Activated B cell treated with CpG ODN at 0.5 μM for 24 hours (primary cell): ENCODE results near the gene KCNK5. TPM values are rescaled to one million over a fixed set of nuclear protein-coding genes. Genes with fewer than 3 reads are reported as not detected.

Experiments used
- ATAC-seq: fragments of 200-7000 bp; cut with Tn5 transposase; one replicate; pipeline ENCODE4 v1.10.0; 2021; ENCODE audit warnings: low read depth, mild to moderate bottlenecking, moderate library complexity
- CTCF ChIA-PET: fragments of 350-600 bp; sonication (Branson Sonifier 250); formaldehyde crosslinking; loops from one replicate; lab custom pipeline; 2021; ENCODE audit warnings: antibody characterized with exemption; lab: Charles Lee
- POLR2A ChIA-PET: fragments of 350-600 bp; sonication (Branson Sonifier 250); formaldehyde crosslinking; loops from one replicate; lab custom pipeline; 2021; ENCODE audit warnings: antibody characterized with exemption; lab: Charles Lee
- DNase-seq: peaks from one replicate; pipeline ENCODE4 v3.0.0; 2022
- H3K27ac Mint-ChIP-seq: one replicate; pipeline ENCODE4 v1.8.0; 2020; ENCODE audit warnings: mixed read lengths
- H3K27me3 Mint-ChIP-seq: one replicate; pipeline ENCODE4 v1.8.0; 2021; ENCODE audit warnings: mixed read lengths
- H3K36me3 Mint-ChIP-seq: one replicate; pipeline ENCODE4 v1.8.0; 2021; ENCODE audit warnings: low read depth, mixed read lengths
- H3K4me1 Mint-ChIP-seq: one replicate; pipeline ENCODE4 v1.8.0; 2021; ENCODE audit warnings: mixed read lengths
- H3K4me3 Mint-ChIP-seq: one replicate; pipeline ENCODE4 v1.8.0; 2020; ENCODE audit warnings: mild to moderate bottlenecking, mixed read lengths
- H3K9me3 Mint-ChIP-seq: one replicate; pipeline ENCODE4 v1.8.0; 2020; ENCODE audit warnings: mixed read lengths
- CTCF ChIP-seq: fragments of 200-600 bp; IDR thresholded peaks from one replicate; pipeline ENCODE4 v1.8.0; 2022; ENCODE audit warnings: antibody characterized with exemption, mild to moderate bottlenecking
- intact Hi-C: fragments of 100-400 bp; cut with micrococcal nuclease; formaldehyde crosslinking; loops from one replicate; pipeline ENCODE4 v1.15.1; 2024
- total RNA-seq: library from RNA; stranded (reverse); gene quantifications from 2 replicates; pipeline ENCODE4 v1.2.3, GENCODE V29; 2022

Gene KCNK5
- total RNA-seq, 1 donor from 2014 or later = not detected

- CTCF ChIA-PET = no interaction called here
- intact Hi-C loops = no loop called here
- no peak overlapping the region for H3K4me3 Mint-ChIP-seq
- ATAC-seq (no peak), DNase-seq (no peak)
- H3K9me3 Mint-ChIP-seq = peaks cover 8% of the 10 kb centered on the region
- no peak overlapping the region for H3K27ac Mint-ChIP-seq
- H3K27me3 Mint-ChIP-seq = peaks cover 42% of the 10 kb centered on the region
- POLR2A ChIA-PET = no interaction called here
- no peaks in the 10 kb centered on the region for H3K36me3 Mint-ChIP-seq
- no peak for TF ChIP-seq CTCF
- H3K4me1 Mint-ChIP-seq = no peaks in the 10 kb centered on the region
Observed at GRCh38 chr6:39143238-39143930, 85.9 kb downstream of the KCNK5 start.

DNA sequence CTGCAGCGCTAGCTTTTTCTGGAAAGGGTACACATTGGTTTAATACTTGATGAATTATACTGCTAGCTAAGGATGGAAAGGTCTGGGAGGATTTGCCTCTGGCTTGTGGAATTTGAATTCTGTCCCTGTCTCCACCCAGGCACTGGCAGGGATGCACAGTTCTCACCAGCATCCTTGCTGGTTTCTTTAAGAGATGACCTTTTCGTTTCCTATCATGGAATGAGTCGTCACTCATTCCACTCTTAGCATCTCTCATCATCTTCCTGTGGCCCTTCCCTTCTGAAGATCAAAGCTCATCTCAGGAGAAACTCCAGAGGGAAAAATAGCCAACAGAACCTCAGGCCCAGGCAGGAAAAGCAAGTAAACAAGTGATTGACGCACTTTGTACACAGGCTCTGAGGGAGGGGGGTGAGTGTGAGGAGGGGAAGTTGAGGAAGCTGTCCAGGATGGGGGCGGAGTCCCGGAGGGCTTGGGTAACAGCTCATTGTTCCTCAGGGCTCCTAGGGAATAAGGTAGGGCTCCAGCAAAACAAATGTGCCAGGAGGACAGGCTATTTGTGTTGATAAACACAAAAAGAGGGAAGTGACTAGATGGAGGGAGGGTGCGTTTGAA is 88.6 kb downstream of the KCNK5 start:
- CTCF ChIA-PET = no interaction called here
- intact Hi-C loops = no loop called here

More for the DNA sequence above, 88.6 kb downstream of the KCNK5 start:
- POLR2A ChIA-PET = no interaction called here
- no peak for DNase-seq
- no peaks in the 10 kb centered on the region for H3K36me3 Mint-ChIP-seq
- no peaks in the 10 kb centered on the region for H3K4me1 Mint-ChIP-seq
- peaks cover 14% of the 10 kb centered on the region for H3K9me3 Mint-ChIP-seq
- no peak overlapping the region for H3K4me3 Mint-ChIP-seq
- H3K27ac Mint-ChIP-seq = no peak overlapping the region
- ATAC-seq = no peak
- no peak for TF ChIP-seq CTCF
- peaks cover 29% of the 10 kb centered on the region for H3K27me3 Mint-ChIP-seq

Other genes starting within 250 kb of the KCNK5 start
- gene GLP1R, start 180.7 kb downstream of the KCNK5 start, total RNA-seq = not detected in 2 replicates
- 9.6 and 9.7 TPM in 2 replicates for gene SAYSD1, start 114.3 kb downstream of the KCNK5 start, total RNA-seq
- not detected in 2 replicates for gene KCNK17, start 84.9 kb upstream of the KCNK5 start, total RNA-seq
- gene KCNK16, start 93.2 kb upstream of the KCNK5 start, total RNA-seq = not detected in 2 replicates